Activated CD4-positive, alpha-beta T cell treated with anti-CD3 and anti-CD28 coated beads, Interleukin-2, Interleukin-4, amounts not matched to agents 100 ng/mL and 50 ng/mL, durations not matched to agents 16 hours and 8 hours (primary cell): ENCODE results near the gene TAOK3.

Source experiments
- DNase-seq: peaks from one replicate; pipeline ENCODE4 v3.0.0-alpha.2; 2020; ENCODE audit warnings: low spot score

The TAOK3 gene

GRCh38 chr12:118212606-118213005 lies 160.1 kb downstream of the TAOK3 start:
- no peak for DNase-seq

GRCh38 chr12:118206107-118206412 lies 166.6 kb downstream of the TAOK3 start:
- no peak for DNase-seq

- DNase-seq = no peak
Observed at GRCh38 chr12:118193958-118194357, 178.7 kb downstream of the TAOK3 start.

- DNase-seq = no peak
Observed at GRCh38 chr12:118193477-118193876, 179.2 kb downstream of the TAOK3 start.

- no peak for DNase-seq
Observed at GRCh38 chr12:118190266-118190665, 182.4 kb downstream of the TAOK3 start.

- DNase-seq = no peak
Observed at GRCh38 chr12:118189741-118190191, 182.9 kb downstream of the TAOK3 start.

- no peak for DNase-seq
Observed at GRCh38 chr12:118188690-118189371, 183.9 kb downstream of the TAOK3 start.

GRCh38 chr12:118187751-118188435 lies 184.8 kb downstream of the TAOK3 start:
- DNase-seq = no peak

- DNase-seq = no peak
Observed at GRCh38 chr12:118185602-118186397, 186.9 kb downstream of the TAOK3 start.

GRCh38 chr12:118183711-118184110 lies 189.0 kb downstream of the TAOK3 start:
- no peak for DNase-seq

GRCh38 chr12:118183155-118183554 lies 189.6 kb downstream of the TAOK3 start:
- no peak for DNase-seq

- no peak for DNase-seq
Observed at GRCh38 chr12:118175823-118176447, 196.8 kb downstream of the TAOK3 start.

- peak; percentile 79 for DNase-seq
Observed at GRCh38 chr12:118166946-118167345, 205.8 kb downstream of the TAOK3 start.

- DNase-seq = peak; percentile 25
Observed at GRCh38 chr12:118164798-118165486, 207.8 kb downstream of the TAOK3 start.

GRCh38 chr12:118160536-118160935 lies 212.2 kb downstream of the TAOK3 start:
- DNase-seq = no peak

GRCh38 chr12:118151755-118152154 lies 221.0 kb downstream of the TAOK3 start:
- DNase-seq = no peak

GRCh38 chr12:118150625-118151024 lies 222.1 kb downstream of the TAOK3 start:
- no peak for DNase-seq

GRCh38 chr12:118148287-118148686 lies 224.4 kb downstream of the TAOK3 start:
- DNase-seq = no peak

- DNase-seq = no peak
Observed at GRCh38 chr12:118145798-118146156, 226.9 kb downstream of the TAOK3 start.

GRCh38 chr12:118145113-118145797 lies 227.5 kb downstream of the TAOK3 start:
- DNase-seq = no peak

- no peak for DNase-seq
Observed at GRCh38 chr12:118144499-118144898, 228.2 kb downstream of the TAOK3 start.
